CD4-positive, alpha-beta memory T cell (primary cell): ENCODE results near the gene KRT80. TPM values are rescaled to one million over a fixed set of nuclear protein-coding genes. Genes with fewer than 3 reads are reported as not detected.

Experiments
- CTCF ChIA-PET: fragments of 350-600 bp; sonication (Branson Sonifier 250); formaldehyde crosslinking; loops from one replicate; lab custom pipeline; 2021; ENCODE audit warnings: inconsistent platforms; ENCODE audit not compliant: partially characterized antibody; lab: Charles Lee
- POLR2A ChIA-PET: fragments of 350-600 bp; sonication (Branson Sonifier 250); formaldehyde crosslinking; loops from one replicate; lab custom pipeline; 2021; ENCODE audit not compliant: partially characterized antibody; lab: Charles Lee
- DNase-seq, 5 donors: peaks; one replicate each; pipeline versions ENCODE4 v3.0.0 to v3.0.0-alpha.2; 2020 to 2022; ENCODE audit warnings: mixed read lengths in 1 of 5
- H3K27ac ChIP-seq: one replicate; pipeline ENCODE4 v1.7.0; 2013; ENCODE audit warnings: low read depth, low read length
- H3K27me3 ChIP-seq: 2 replicates; pipeline ENCODE4 v1.7.0; 2013; ENCODE audit warnings: mild to moderate bottlenecking, low read length, moderate library complexity; ENCODE audit not compliant: insufficient read depth
- H3K36me3 ChIP-seq: 2 replicates; pipeline ENCODE4 v1.7.0; 2013; ENCODE audit warnings: mild to moderate bottlenecking, low read length, moderate library complexity; ENCODE audit not compliant: insufficient read depth
- H3K4me1 ChIP-seq: 2 replicates; pipeline ENCODE4 v1.7.0; 2013; ENCODE audit warnings: mild to moderate bottlenecking, low read length, moderate library complexity; ENCODE audit not compliant: insufficient read depth
- H3K4me3 ChIP-seq, 2 donors: one replicate each; pipeline ENCODE4 v1.7.0; 2013; ENCODE audit warnings: low read length in 2 of 2, mild to moderate bottlenecking in 1 of 2
- H3K9me3 ChIP-seq, 2 donors: one replicate each; pipeline ENCODE4 v1.7.0; 2013; ENCODE audit warnings: low read length in 2 of 2, control low read depth in 1 of 2; ENCODE audit not compliant: control insufficient read depth in 1 of 2
- H3K27ac Mint-ChIP-seq, 7 donors: one replicate each; pipeline ENCODE4 v1.8.0; 2020 to 2021; ENCODE audit warnings: mixed read lengths in 7 of 7, mild to moderate bottlenecking in 6 of 7, inconsistent platforms in 3 of 7, moderate library complexity in 3 of 7
- H3K27me3 Mint-ChIP-seq, 2 donors: one replicate each; pipeline ENCODE4 v1.8.0; 2020 to 2021; ENCODE audit warnings: mixed read lengths in 2 of 2
- H3K36me3 Mint-ChIP-seq, 2 donors: one replicate each; pipeline ENCODE4 v1.8.0; 2020 to 2021; ENCODE audit warnings: mixed read lengths in 2 of 2, inconsistent platforms in 1 of 2, mild to moderate bottlenecking in 1 of 2
- H3K4me1 Mint-ChIP-seq, 4 donors: one replicate each; pipeline ENCODE4 v1.8.0; 2020 to 2021; ENCODE audit warnings: mixed read lengths in 4 of 4, mild to moderate bottlenecking in 1 of 4
- H3K4me3 Mint-ChIP-seq, 8 donors: one replicate each; pipeline ENCODE4 v1.8.0; 2020 to 2021; ENCODE audit warnings: mixed read lengths in 8 of 8, mild to moderate bottlenecking in 7 of 8, moderate library complexity in 6 of 8, inconsistent platforms in 3 of 8
- H3K9me3 Mint-ChIP-seq, 8 donors: one replicate each; pipeline ENCODE4 v1.8.0; 2020 to 2021; ENCODE audit warnings: mixed read lengths in 8 of 8, mild to moderate bottlenecking in 5 of 8, inconsistent platforms in 3 of 8, moderate library complexity in 1 of 8
- intact Hi-C: fragments of 100-400 bp; cut with micrococcal nuclease; formaldehyde crosslinking; loops from one replicate; pipeline ENCODE4 v1.15.1; 2023
- polyA plus RNA-seq, 2 donors: library from polyadenylated mRNA; unstranded; fragments of 300-500 nt; fragmentation: Illumina TruSeq; gene quantifications; one replicate each; pipeline ENCODE4 v1.2.3, GENCODE V29; 2021
- total RNA-seq, 2 experiments: library from RNA; stranded (reverse); gene quantifications; one replicate each; pipeline ENCODE4 v1.2.3, GENCODE V29; 2021

Gene KRT80
- total and polyA plus RNA-seq, 4 experiments from 2014 or later, result not detected

DNA sequence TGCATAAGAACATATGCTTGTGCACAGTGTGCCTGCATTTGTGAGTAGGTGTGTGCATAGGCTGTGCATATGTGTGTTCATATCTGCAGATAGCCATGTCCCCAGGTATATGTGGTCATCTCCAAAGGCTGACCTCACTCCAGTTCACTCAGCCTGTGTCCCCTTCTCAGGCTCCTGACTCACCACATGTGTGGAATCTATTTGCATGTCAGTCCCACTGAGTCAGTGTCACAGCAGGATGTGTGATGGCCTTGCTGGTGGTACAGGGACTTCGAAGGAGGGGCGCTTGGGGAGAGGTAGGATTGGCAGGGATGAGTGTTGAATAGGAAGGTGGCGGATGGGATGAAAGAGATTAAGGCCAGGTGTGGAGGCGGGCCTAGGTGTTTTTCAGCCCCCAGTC, 35.5 kb downstream of the KRT80 start:
- Mint-ChIP-seq H3K27ac (peak overlapping the region; percentile 61 to 98 (median 97)), H3K27me3 (no peaks in the 10 kb centered on the region), H3K4me1 (peaks cover 28 to 70% (median 42%) of the 10 kb centered on the region in 4 donors), H3K9me3 (no peaks in the 10 kb centered on the region), H3K4me3 (peak overlapping the region in 3 of 8 donors; percentile 21 to 38 (median 21)), H3K36me3 (no peaks in the 10 kb centered on the region)
- Histone ChIP-seq H3K27ac (peak overlapping the region; percentile 51), H3K9me3 (no peaks in the 10 kb centered on the region), H3K36me3 (no peaks in the 10 kb centered on the region), H3K27me3 (no peaks in the 10 kb centered on the region), H3K4me1 (peaks cover 59% of the 10 kb centered on the region), H3K4me3 (no peak overlapping the region)
- intact Hi-C loops, result loop anchor here (1.0 to 10.0 kb wide), 4 partner anchors 122 to 723 kb away; no protein-coding TSS in a partner anchor
- ChIA-PET POLR2A (interaction anchor here (1.1 kb wide), 1 partner anchor 172 kb away, joined by 3 read pairs; no protein-coding TSS in a partner anchor), CTCF (interaction anchor here (0.6 to 6.7 kb wide), 17 partner anchors 8 to 824 kb away, joined by 3 to 101 read pairs (median 5); no protein-coding TSS in a partner anchor)
- no peak for DNase-seq

- peak; percentile 77 to 88 (median 82) for DNase-seq
- peak overlapping the region; percentile 51 for H3K27ac ChIP-seq
- ChIA-PET POLR2A (interaction anchor here (1.1 kb wide), 1 partner anchor 172 kb away, joined by 3 read pairs; no protein-coding TSS in a partner anchor), CTCF (interaction anchor here (0.8 to 6.7 kb wide), 16 partner anchors 11 to 830 kb away, joined by 3 to 76 read pairs (median 4); no protein-coding TSS in a partner anchor)
- peak overlapping the region; percentile 34 to 72 (median 63) for H3K4me3 Mint-ChIP-seq
- H3K9me3 Mint-ChIP-seq, result no peaks in the 10 kb centered on the region
- H3K36me3 ChIP-seq, result no peaks in the 10 kb centered on the region
- peaks cover 24 to 69% (median 40%) of the 10 kb centered on the region in 4 donors for H3K4me1 Mint-ChIP-seq
- intact Hi-C loops, result loop anchor here (10.0 kb wide), 1 partner anchor 430 kb away; no protein-coding TSS in a partner anchor
- H3K4me1 ChIP-seq, result peaks cover 51% of the 10 kb centered on the region
- H3K27me3 ChIP-seq, result no peaks in the 10 kb centered on the region
- H3K27ac Mint-ChIP-seq, result peak overlapping the region; percentile 90 to 98 (median 97)
- H3K9me3 ChIP-seq, result no peaks in the 10 kb centered on the region
- no peaks in the 10 kb centered on the region for H3K36me3 Mint-ChIP-seq
- no peaks in the 10 kb centered on the region for H3K27me3 Mint-ChIP-seq
- no peak overlapping the region for H3K4me3 ChIP-seq
Observed at GRCh38 chr12:52155048-52155868, 36.6 kb downstream of the KRT80 start.

DNA sequence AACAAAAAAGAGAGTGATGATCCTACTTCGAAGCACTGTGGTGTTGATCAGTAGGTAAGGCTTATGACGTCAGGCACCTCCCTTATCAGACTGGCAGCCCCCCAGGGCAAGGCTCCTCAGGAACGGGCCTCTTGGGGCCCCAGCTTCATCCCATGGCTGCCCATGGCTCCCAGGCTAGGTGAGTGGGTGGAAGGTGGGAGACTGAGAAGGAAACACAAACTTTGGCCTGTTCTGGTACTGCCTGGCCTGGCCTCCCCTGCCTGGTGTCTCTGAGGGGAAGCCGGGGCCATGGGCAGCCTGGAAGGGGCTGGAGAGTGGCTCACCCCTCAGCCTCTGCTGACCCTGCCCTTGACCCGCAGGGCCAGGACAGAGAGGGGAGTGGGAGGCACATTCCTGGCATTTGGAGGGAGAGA, 38.9 kb downstream of the KRT80 start:
- Mint-ChIP-seq H3K27ac (peak overlapping the region; percentile 7 to 98 (median 84)), H3K4me3 (peak overlapping the region in 7 of 8 donors; percentile 25 to 65 (median 48)), H3K9me3 (no peaks in the 10 kb centered on the region), H3K27me3 (no peaks in the 10 kb centered on the region), H3K36me3 (no peaks in the 10 kb centered on the region), H3K4me1 (peaks cover 23 to 56% (median 39%) of the 10 kb centered on the region in 4 donors)
- intact Hi-C loops, result loop anchor here (1.0 to 10.0 kb wide), 6 partner anchors 8 to 828 kb away; no protein-coding TSS in a partner anchor
- H3K4me1 ChIP-seq, result peaks cover 51% of the 10 kb centered on the region
- no peaks in the 10 kb centered on the region for H3K9me3 ChIP-seq
- POLR2A ChIA-PET, result no interaction called here
- H3K27ac ChIP-seq, result no peak overlapping the region
- CTCF ChIA-PET, result interaction anchor here (0.9 to 6.7 kb wide), 2 partner anchors 174 to 727 kb away, joined by 3 to 76 read pairs; no protein-coding TSS in a partner anchor
- no peak overlapping the region for H3K4me3 ChIP-seq
- no peaks in the 10 kb centered on the region for H3K36me3 ChIP-seq
- no peaks in the 10 kb centered on the region for H3K27me3 ChIP-seq
- no peak for DNase-seq

GRCh38 chr12:52151837-52152783, 39.7 kb downstream of the KRT80 start:
- no peaks in the 10 kb centered on the region for H3K9me3 ChIP-seq
- H3K27ac ChIP-seq, result no peak overlapping the region
- peak overlapping the region; percentile 21 to 84 (median 74) for H3K4me3 Mint-ChIP-seq
- no peaks in the 10 kb centered on the region for H3K27me3 Mint-ChIP-seq
- no peaks in the 10 kb centered on the region for H3K9me3 Mint-ChIP-seq
- peak; percentile 75 to 83 (median 82) for DNase-seq
- H3K36me3 ChIP-seq, result no peaks in the 10 kb centered on the region
- peaks cover 23 to 53% (median 39%) of the 10 kb centered on the region in 4 donors for H3K4me1 Mint-ChIP-seq
- ChIA-PET CTCF (interaction anchor here (0.9 to 6.7 kb wide), 3 partner anchors 175 to 728 kb away, joined by 3 to 76 read pairs (median 4); no protein-coding TSS in a partner anchor), POLR2A (no interaction called here)
- no peaks in the 10 kb centered on the region for H3K27me3 ChIP-seq
- H3K36me3 Mint-ChIP-seq, result no peaks in the 10 kb centered on the region
- H3K27ac Mint-ChIP-seq, result peak overlapping the region; percentile 54 to 98 (median 86)
- H3K4me3 ChIP-seq, result no peak overlapping the region
- intact Hi-C loops, result loop anchor here (1.0 to 10.0 kb wide), 6 partner anchors 9 to 829 kb away; no protein-coding TSS in a partner anchor
- H3K4me1 ChIP-seq, result peaks cover 51% of the 10 kb centered on the region

DNA sequence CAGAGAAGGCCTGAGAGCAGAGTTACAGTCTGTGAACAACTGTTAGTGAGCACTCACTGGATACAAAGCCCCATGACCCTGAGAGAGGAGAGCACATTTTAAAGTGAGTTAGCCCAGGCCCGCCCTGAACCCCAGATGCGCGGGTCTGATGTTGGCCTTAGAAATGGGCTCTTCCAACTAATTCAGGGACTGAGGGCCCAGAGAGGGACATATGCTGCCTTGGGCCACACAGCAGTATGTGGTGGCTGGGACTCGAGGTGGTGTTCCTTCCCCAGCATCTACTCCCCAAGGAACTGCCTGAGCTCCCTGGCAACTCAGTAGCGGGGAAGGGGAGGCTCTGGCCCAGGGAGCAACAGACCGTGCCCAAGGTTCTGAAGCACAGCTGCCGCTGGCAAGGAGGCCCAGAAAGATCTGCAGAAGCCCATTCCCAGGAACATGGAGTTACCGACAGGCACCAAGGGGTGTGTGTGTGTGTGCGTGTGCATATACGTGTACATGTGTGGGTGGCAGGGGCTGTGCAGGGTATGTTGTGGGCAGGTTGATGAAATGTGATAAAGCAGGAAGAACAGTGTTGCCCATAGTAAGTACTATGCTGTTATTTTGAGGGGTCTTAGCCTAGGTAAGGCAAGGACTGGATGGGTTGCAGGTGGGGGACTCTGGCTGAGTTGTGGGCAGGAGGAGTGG, 40.5 kb downstream of the KRT80 start:
- peak overlapping the region; percentile 50 to 90 (median 80) for H3K27ac Mint-ChIP-seq
- ChIA-PET CTCF (interaction anchor here (1.5 to 6.7 kb wide), 2 partner anchors 176 to 181 kb away, joined by 4 to 76 read pairs; no protein-coding TSS in a partner anchor), POLR2A (no interaction called here)
- no peak overlapping the region for H3K4me3 ChIP-seq
- no peak for DNase-seq
- intact Hi-C loops, result loop anchor here (10.0 kb wide), 1 partner anchor 434 kb away; no protein-coding TSS in a partner anchor
- H3K36me3 Mint-ChIP-seq, result no peaks in the 10 kb centered on the region
- no peak overlapping the region for H3K27ac ChIP-seq
- H3K4me1 Mint-ChIP-seq, result peaks cover 19 to 46% (median 34%) of the 10 kb centered on the region in 4 donors
- H3K9me3 Mint-ChIP-seq, result no peaks in the 10 kb centered on the region
- no peaks in the 10 kb centered on the region for H3K9me3 ChIP-seq
- no peaks in the 10 kb centered on the region for H3K27me3 Mint-ChIP-seq
- no peaks in the 10 kb centered on the region for H3K27me3 ChIP-seq
- peaks cover 43% of the 10 kb centered on the region for H3K4me1 ChIP-seq
- no peaks in the 10 kb centered on the region for H3K36me3 ChIP-seq
- H3K4me3 Mint-ChIP-seq, result peak overlapping the region in 7 of 8 donors; percentile 63 to 84 (median 76)

DNA sequence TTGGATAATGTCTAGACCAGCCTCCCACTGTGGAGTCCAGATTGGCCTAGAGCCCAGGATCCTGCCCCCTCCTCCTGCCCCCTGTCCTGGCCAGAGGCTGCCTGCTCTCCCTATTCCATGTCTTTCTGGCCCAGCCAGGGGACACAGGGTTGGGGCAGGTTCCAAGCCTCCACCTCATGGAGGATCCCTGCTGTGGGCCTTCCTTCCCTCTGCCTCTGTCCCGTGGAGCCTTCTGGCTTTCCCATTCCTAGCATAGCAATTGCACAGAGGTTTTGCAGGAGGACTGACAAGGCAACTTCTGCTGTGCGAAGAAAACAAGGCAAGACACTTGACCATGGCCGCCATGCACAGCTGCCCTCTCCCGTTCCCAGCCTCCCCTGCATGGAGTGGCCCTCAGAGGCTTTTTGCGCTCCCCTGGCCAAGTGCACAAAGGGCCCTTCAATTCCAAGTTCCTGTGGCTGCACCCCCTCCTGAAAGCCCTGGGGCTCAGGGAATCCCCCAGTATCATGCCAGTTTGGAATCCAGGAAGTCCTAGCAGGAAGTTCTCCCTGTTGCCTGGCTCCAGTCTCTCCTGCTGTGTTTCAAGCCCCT, 42.1 kb downstream of the KRT80 start:
- H3K27me3 Mint-ChIP-seq, result no peaks in the 10 kb centered on the region
- Histone ChIP-seq H3K9me3 (no peaks in the 10 kb centered on the region), H3K27ac (no peak overlapping the region), H3K27me3 (no peaks in the 10 kb centered on the region), H3K4me1 (peaks cover 27% of the 10 kb centered on the region), H3K36me3 (no peaks in the 10 kb centered on the region), H3K4me3 (no peak overlapping the region)
- H3K27ac Mint-ChIP-seq, result peak overlapping the region in 3 of 7 donors; percentile 2 to 42 (median 32)
- no peaks in the 10 kb centered on the region for H3K9me3 Mint-ChIP-seq
- DNase-seq, result no peak
- no peak overlapping the region for H3K4me3 Mint-ChIP-seq
- intact Hi-C loops, result loop anchor here (10.0 kb wide), 1 partner anchor 435 kb away; no protein-coding TSS in a partner anchor
- CTCF ChIA-PET, result interaction anchor here (0.7 to 6.7 kb wide), 3 partner anchors 10 to 178 kb away, joined by 3 to 76 read pairs (median 3); no protein-coding TSS in a partner anchor
- no peaks in the 10 kb centered on the region for H3K36me3 Mint-ChIP-seq
- H3K4me1 Mint-ChIP-seq, result peaks cover 6 to 30% (median 20%) of the 10 kb centered on the region in 4 donors
- POLR2A ChIA-PET, result interaction anchor here (0.7 kb wide), 1 partner anchor 177 kb away, joined by 3 read pairs; no protein-coding TSS in a partner anchor
